Endothelial cell of umbilical vein (primary cell): Measurements from ENCODE around the gene MICAL3. TPM values are rescaled to one million over a fixed set of nuclear protein-coding genes. Genes with fewer than 3 reads are reported as not detected.

Source experiments
- BruUV-seq: library from RNA; stranded (reverse); fragments of 400-500 nt; replicated peaks from 2 replicates; lab custom pipeline; 2021; lab: Mats Ljungman, UMichigan
- CTCF ChIA-PET: fragments of 300-600, 350-600 bp; sonication (Branson Sonifier 250); formaldehyde crosslinking; loops from one replicate; lab custom pipeline; 2021; ENCODE audit warnings: antibody characterized with exemption, inconsistent platforms; lab: Charles Lee
- POLR2A ChIA-PET: fragments of 300-600, 350-600 bp; sonication (Branson Sonifier 250); formaldehyde crosslinking; loops from one replicate; lab custom pipeline; 2021; ENCODE audit warnings: antibody characterized with exemption, inconsistent platforms; lab: Charles Lee
- DNase-seq: peaks from one replicate; pipeline ENCODE4 v3.0.0-alpha.2; 2011; ENCODE audit warnings: low read depth, low spot score
- FAIRE-seq: peaks from 2 replicates; lab custom pipeline; 2011; peaks lifted over from hg19 to GRCh38; lab: Jason Lieb, UNC
- H2AFZ ChIP-seq: 2 replicates; pipeline ENCODE4 v1.6.0; 2012; ENCODE audit warnings: low read depth, low read length, control low read depth, inconsistent platforms
- H3K27ac ChIP-seq: 2 replicates; pipeline ENCODE4 v1.5.1; 2011; ENCODE audit warnings: low read depth, mild to moderate bottlenecking, control low read depth, low read length, moderate library complexity; ENCODE audit not compliant: insufficient read depth
- H3K27me3 ChIP-seq, 2 experiments: 2 replicates each; pipeline versions ENCODE4 v1.6.0 to v1.6.1; 2011; ENCODE audit warnings: low read length in 2 of 2, mixed read lengths in 1 of 2; ENCODE audit not compliant: control insufficient read depth in 2 of 2, insufficient read depth in 2 of 2
- H3K36me3 ChIP-seq, 2 experiments: 2 replicates in 1 of 2; 3 replicates in 1 of 2; pipeline ENCODE4 v1.5.1; 2011; ENCODE audit warnings: low read length in 2 of 2, mild to moderate bottlenecking in 1 of 2, moderate library complexity in 1 of 2; ENCODE audit not compliant: control insufficient read depth in 2 of 2, insufficient read depth in 2 of 2; ENCODE audit errors: extremely low read depth in 1 of 2
- H3K4me1 ChIP-seq: 3 replicates; pipeline ENCODE4 v1.5.1; 2011; ENCODE audit warnings: mild to moderate bottlenecking, low read length; ENCODE audit not compliant: control insufficient read depth, insufficient read depth; ENCODE audit errors: extremely low read depth
- H3K4me2 ChIP-seq: 2 replicates; pipeline ENCODE4 v1.6.1; 2011; ENCODE audit warnings: low read length, control low read depth, mixed read lengths; ENCODE audit not compliant: insufficient read depth
- H3K4me3 ChIP-seq, 3 experiments: fragments of 200-600 bp in 1 of 3; sonication (generic), shearing (Covaris generic) in 1 of 3; replicated peaks in 1 of 3; 2 replicates each; pipeline ENCODE4 v1.5.1; 2011 to 2016; ENCODE audit warnings: control low read depth in 3 of 3, low read length in 3 of 3, mild to moderate bottlenecking in 2 of 3, inconsistent platforms in 1 of 3, low read depth in 1 of 3, moderate library complexity in 1 of 3; ENCODE audit not compliant: insufficient read depth in 1 of 3
- H3K79me2 ChIP-seq: 2 replicates; pipeline ENCODE4 v1.6.0; 2012; ENCODE audit warnings: low read length, inconsistent platforms; ENCODE audit not compliant: control insufficient read depth, insufficient read depth
- H3K9ac ChIP-seq: replicated peaks from 2 replicates; pipeline ENCODE3; 2011; ENCODE audit warnings: low read length, control low read depth; ENCODE audit not compliant: insufficient read depth; ENCODE audit errors: extremely low read depth
- H3K9me1 ChIP-seq: replicated peaks from 3 replicates; pipeline ENCODE4 v1.6.0; 2011; ENCODE audit warnings: mild to moderate bottlenecking, low read length; ENCODE audit not compliant: control insufficient read depth, insufficient read depth; ENCODE audit errors: extremely low read depth
- H3K9me3 ChIP-seq: replicated peaks from 2 replicates; pipeline ENCODE4 v1.5.1; 2012; ENCODE audit warnings: low read length, inconsistent platforms; ENCODE audit not compliant: control insufficient read depth, insufficient read depth
- H4K20me1 ChIP-seq: replicated peaks from 2 replicates; pipeline ENCODE3; 2011; ENCODE audit warnings: mild to moderate bottlenecking, low read length; ENCODE audit not compliant: control insufficient read depth, insufficient read depth; ENCODE audit errors: extremely low read depth
- EZH2 ChIP-seq: IDR thresholded peaks from 2 replicates; pipeline ENCODE4 v1.6.1; 2012; ENCODE audit warnings: borderline replicate concordance, low read depth, mild to moderate bottlenecking, moderate library complexity, low read length, inconsistent platforms; ENCODE audit not compliant: severe bottlenecking
- FOS ChIP-seq: IDR thresholded peaks from 2 replicates; pipeline ENCODE4 v1.6.1; 2011; ENCODE audit warnings: mild to moderate bottlenecking, low read length, moderate library complexity, borderline replicate concordance; ENCODE audit not compliant: insufficient read depth
- POLR2A ChIP-seq: IDR thresholded peaks from 2 replicates; pipeline ENCODE4 v1.6.1; 2012; ENCODE audit warnings: low read depth, mild to moderate bottlenecking, control low read depth, low read length
- POLR2AphosphoS5 ChIP-seq: IDR thresholded peaks from 2 replicates; pipeline ENCODE4 v1.6.1; 2012; ENCODE audit warnings: low read depth, mild to moderate bottlenecking, control low read depth, low read length, moderate library complexity; ENCODE audit not compliant: insufficient read depth
- dilution Hi-C: fragments of 300-500 bp; cut with MboI; formaldehyde crosslinking; loops from one replicate; pipeline ENCODE4 v1.15.0; 2019; ENCODE audit warnings: low sequenced_read_pairs; ENCODE audit not compliant: extremely low pct_ligation_motif_present
- intact Hi-C: fragments of 100-400 bp; cut with micrococcal nuclease; formaldehyde crosslinking; loops from one replicate; pipeline ENCODE4 v1.10.0; 2022
- polyA plus RNA-seq, 4 experiments: library from polyadenylated mRNA; depleted of rRNA in 3 of 4; stranded (reverse) in 3 of 4; unstranded in 1 of 4; fragments of >200 nt; gene quantifications; 2 replicates each; pipeline versions ENCODE4 v1.2.1 to v1.2.3, GENCODE V29; 2011 to 2012; ENCODE audit warnings: missing spikeins in 1 of 4
- total RNA-seq: library from RNA; stranded (reverse); gene quantifications from 2 replicates; pipeline ENCODE4 v1.2.3, GENCODE V29; 2021
- TF ChIP-seq, protein P1 (sequence below): IDR thresholded peaks from 2 replicates; pipeline ENCODE4 v1.6.1; 2011; ENCODE audit not compliant: insufficient read depth, insufficient read length

Gene MICAL3
- total and polyA plus RNA-seq, 2 donors (not counting 3 experiments of a cell fraction or from before 2014, with no cell fraction given): 14.5 to 63.7 TPM

DNA sequence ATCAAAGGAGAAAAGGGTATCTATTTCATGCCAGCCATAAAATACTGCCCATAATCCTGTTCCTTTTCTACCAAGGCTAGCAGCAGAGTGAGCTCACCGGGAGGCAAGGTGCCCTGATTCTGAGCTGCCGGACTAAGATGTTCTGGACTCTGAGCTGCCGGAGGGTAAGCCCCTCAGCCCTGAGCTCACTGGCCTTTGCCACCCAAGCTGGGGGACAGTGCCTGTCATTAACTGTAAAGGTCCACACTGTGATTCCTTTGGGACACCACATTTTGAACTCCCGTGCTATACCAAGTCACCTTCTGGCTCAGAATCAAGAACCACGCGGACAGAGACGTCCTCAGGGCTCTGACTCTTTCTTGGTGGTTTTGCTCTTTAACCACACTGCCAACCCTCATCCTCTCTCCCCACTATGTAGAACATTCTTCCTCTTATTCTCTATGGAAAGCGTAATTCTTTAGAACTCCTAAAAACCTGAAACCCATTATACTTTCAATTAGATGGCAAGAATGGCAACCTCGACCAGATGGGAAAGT, 161.6 kb downstream of the MICAL3 start:
- CTCF ChIA-PET: interaction anchor here (1.1 to 1.5 kb wide), 2 partner anchors 13 to 33 kb away, joined by 3 to 4 read pairs; no protein-coding TSS in a partner anchor
- H3K36me3 ChIP-seq: peaks cover 0 to 10% of the 10 kb centered on the region in 2 experiments

DNA sequence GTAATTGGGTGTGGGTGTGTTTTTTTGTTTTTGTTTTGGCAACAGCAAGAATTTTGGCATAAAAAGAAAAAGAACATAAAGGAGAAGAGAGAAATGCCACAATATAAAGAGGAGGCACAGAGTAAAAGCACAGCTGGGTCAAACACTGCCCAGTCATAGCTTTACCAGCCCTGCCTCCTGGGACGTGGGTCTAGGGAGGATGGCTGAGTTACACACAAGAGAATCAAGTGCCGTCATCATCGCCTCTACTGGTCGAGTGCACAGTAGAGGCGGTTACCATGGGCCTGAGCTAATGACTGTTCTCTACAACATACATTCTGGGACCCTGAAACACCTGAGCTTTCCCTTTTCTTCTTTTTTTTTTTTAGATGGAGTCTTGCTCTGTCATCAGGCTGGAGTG, 162.5 kb downstream of the MICAL3 start:
- no peaks in the 10 kb centered on the region for H3K9me3 ChIP-seq
- H3K9me1 ChIP-seq: no peaks in the 10 kb centered on the region
- no peak for DNase-seq
- H3K4me1 ChIP-seq: no peaks in the 10 kb centered on the region
- H3K27me3 ChIP-seq: no peaks in the 10 kb centered on the region
- no TSS peak for BruUV-seq
- CTCF ChIA-PET: interaction anchor here (1.1 to 1.5 kb wide), 2 partner anchors 14 to 32 kb away, joined by 3 to 4 read pairs; no protein-coding TSS in a partner anchor
- H3K4me2 ChIP-seq: no peak overlapping the region
- H4K20me1 ChIP-seq: no peaks in the 10 kb centered on the region
- H3K36me3 ChIP-seq: peaks cover 0 to 10% of the 10 kb centered on the region in 2 experiments
- dilution Hi-C loops (no loop called here), intact Hi-C loops (no loop called here)
- no peaks in the 10 kb centered on the region for H3K79me2 ChIP-seq
- POLR2A ChIA-PET: no interaction called here
- no peak overlapping the region for H2AFZ ChIP-seq
- no peak overlapping the region for H3K4me3 ChIP-seq
- no peak overlapping the region for H3K9ac ChIP-seq
- TF ChIP-seq POLR2A (no peak), FOS (no peak), POLR2AphosphoS5 (no peak)
- TF ChIP-seq, protein P1, sequence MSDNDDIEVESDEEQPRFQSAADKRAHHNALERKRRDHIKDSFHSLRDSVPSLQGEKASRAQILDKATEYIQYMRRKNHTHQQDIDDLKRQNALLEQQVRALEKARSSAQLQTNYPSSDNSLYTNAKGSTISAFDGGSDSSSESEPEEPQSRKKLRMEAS: no peak
- H3K27ac ChIP-seq: no peak overlapping the region
- FAIRE-seq: no peak

More for the DNA sequence above, 161.6 kb downstream of the MICAL3 start:
- TF ChIP-seq POLR2AphosphoS5 (no peak), EZH2 (no peak), FOS (no peak)
- TF ChIP-seq, protein P1: no peak
- no peaks in the 10 kb centered on the region for H3K79me2 ChIP-seq
- H3K4me2 ChIP-seq: no peak overlapping the region
- dilution Hi-C loops (no loop called here), intact Hi-C loops (no loop called here)
- FAIRE-seq: no peak
- H4K20me1 ChIP-seq: no peaks in the 10 kb centered on the region
- POLR2A ChIA-PET: no interaction called here
- no peak overlapping the region for H2AFZ ChIP-seq
- no peak overlapping the region for H3K4me3 ChIP-seq
- no peak overlapping the region for H3K27ac ChIP-seq
- H3K27me3 ChIP-seq: no peaks in the 10 kb centered on the region
- BruUV-seq: no TSS peak
- DNase-seq: no peak
- no peaks in the 10 kb centered on the region for H3K9me1 ChIP-seq
- H3K9me3 ChIP-seq: no peaks in the 10 kb centered on the region
- no peak overlapping the region for H3K9ac ChIP-seq
- H3K4me1 ChIP-seq: no peaks in the 10 kb centered on the region
